ENCODE measurements around the gene MLPH. TPM values are rescaled to one million over a fixed set of nuclear protein-coding genes. Genes with fewer than 3 reads are reported as not detected.

MLPH gene
- total and polyA plus RNA-seq, 2 donors (not counting 1 experiment from before 2014, with no cell fraction given) = not detected

DNA sequence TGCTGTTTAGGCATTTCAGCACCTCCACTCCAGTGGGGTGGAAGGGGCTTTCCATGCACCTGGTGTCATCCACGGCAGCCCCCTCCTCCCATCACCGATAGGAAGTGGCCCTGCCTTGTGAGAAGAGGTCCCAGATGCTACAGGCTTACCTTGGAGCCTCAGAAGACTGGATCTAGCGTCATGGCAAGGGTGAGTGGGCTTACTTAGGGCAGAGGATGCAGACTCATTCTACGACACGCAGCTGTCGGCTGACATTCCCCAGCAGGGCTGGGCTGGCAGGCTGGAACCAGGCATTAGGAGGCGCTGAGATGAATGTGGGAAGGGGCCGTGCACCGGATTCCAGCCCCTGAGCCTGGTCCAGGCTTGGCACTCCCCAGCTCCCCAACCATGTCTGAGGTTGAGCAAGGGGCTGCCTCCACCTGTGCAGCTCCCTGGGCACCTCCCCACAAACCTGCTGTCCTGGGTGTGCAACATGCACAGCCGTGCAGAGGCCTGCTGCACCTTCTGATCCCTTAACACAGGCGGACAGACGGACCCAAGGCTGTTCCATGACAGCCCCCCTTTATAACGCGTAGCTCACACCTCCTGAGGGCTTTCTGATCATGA, 77.6 kb downstream of the MLPH start:
- POLR2A ChIA-PET = no interaction called here
- Histone ChIP-seq H3K4me3 (ENCODE audit: control extremely low read depth in 1 of 5, extremely low read depth in 1 of 5, insufficient read depth in 1 of 5, low read depth in 2 of 5, low read length in 4 of 5) (no peak overlapping the region), H2AFZ (ENCODE audit: insufficient read depth, low read depth, low read length, poor library complexity, severe bottlenecking) (no peak overlapping the region), H3K27ac (ENCODE audit: low read length in 2 of 2) (no peak overlapping the region), H3K4me1 (ENCODE audit: control insufficient read depth in 2 of 2, insufficient read depth in 2 of 2, low read length in 2 of 2) (no peaks in the 10 kb centered on the region), H3K27me3 (replicated peaks in 1 of 4; ENCODE audit: control extremely low read depth in 1 of 4, control insufficient read depth in 3 of 4, insufficient read depth in 4 of 4, low read length in 3 of 4) (peaks cover 0 to 10% (median 0%) of the 10 kb centered on the region in 4 experiments), H3K4me2 (replicated peaks; ENCODE audit: low read depth, low read length, poor library complexity, severe bottlenecking) (no peak overlapping the region), H3K79me2 (ENCODE audit: control insufficient read depth, insufficient read depth, low read length) (no peaks in the 10 kb centered on the region), H3K9ac (ENCODE audit: low read length) (no peak overlapping the region), H3K9me3 (ENCODE audit: control extremely low read depth in 1 of 3, control insufficient read depth in 2 of 3, insufficient read depth in 1 of 3, low read length in 2 of 3) (peaks cover 0 to 11% (median 3%) of the 10 kb centered on the region in 3 donors), H3K36me3 (replicated peaks in 1 of 2; ENCODE audit: control extremely low read depth in 1 of 2, control insufficient read depth in 1 of 2, extremely low read depth in 1 of 2, insufficient read depth in 2 of 2, low read length in 1 of 2) (no peaks in the 10 kb centered on the region), H4K20me1 (ENCODE audit: control insufficient read depth, insufficient read depth, low read length, poor library complexity, severe bottlenecking) (no peaks in the 10 kb centered on the region)
- no peak for ATAC-seq (ENCODE audit: low read depth)
- DNase-seq = no peak
- no peaks in the 10 kb centered on the region for H3K4me1 Mint-ChIP-seq
- peaks cover 19% of the 10 kb centered on the region for H3K27me3 Mint-ChIP-seq
- H3K27ac Mint-ChIP-seq = no peak overlapping the region
- H3K9me3 Mint-ChIP-seq (ENCODE audit: insufficient read depth) = peaks cover 4% of the 10 kb centered on the region
- 91% methylated on average over 12 of the region's 14 CpGs for WGBS (ENCODE audit: insufficient coverage)
- intact Hi-C loops (cut with micrococcal nuclease) = no loop called here
- H3K4me3 Mint-ChIP-seq = no peak overlapping the region
- CTCF ChIA-PET = no interaction called here
- no peak for TF ChIP-seq EZH2 (IDR thresholded peaks at IDR 0.05; ENCODE audit: borderline replicate concordance, insufficient read depth, low read depth, low read length, poor library complexity, severe bottlenecking)
- TF ChIP-seq, protein P1, sequence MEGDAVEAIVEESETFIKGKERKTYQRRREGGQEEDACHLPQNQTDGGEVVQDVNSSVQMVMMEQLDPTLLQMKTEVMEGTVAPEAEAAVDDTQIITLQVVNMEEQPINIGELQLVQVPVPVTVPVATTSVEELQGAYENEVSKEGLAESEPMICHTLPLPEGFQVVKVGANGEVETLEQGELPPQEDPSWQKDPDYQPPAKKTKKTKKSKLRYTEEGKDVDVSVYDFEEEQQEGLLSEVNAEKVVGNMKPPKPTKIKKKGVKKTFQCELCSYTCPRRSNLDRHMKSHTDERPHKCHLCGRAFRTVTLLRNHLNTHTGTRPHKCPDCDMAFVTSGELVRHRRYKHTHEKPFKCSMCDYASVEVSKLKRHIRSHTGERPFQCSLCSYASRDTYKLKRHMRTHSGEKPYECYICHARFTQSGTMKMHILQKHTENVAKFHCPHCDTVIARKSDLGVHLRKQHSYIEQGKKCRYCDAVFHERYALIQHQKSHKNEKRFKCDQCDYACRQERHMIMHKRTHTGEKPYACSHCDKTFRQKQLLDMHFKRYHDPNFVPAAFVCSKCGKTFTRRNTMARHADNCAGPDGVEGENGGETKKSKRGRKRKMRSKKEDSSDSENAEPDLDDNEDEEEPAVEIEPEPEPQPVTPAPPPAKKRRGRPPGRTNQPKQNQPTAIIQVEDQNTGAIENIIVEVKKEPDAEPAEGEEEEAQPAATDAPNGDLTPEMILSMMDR (IDR thresholded peaks at IDR 0.05) = no peak

DNA sequence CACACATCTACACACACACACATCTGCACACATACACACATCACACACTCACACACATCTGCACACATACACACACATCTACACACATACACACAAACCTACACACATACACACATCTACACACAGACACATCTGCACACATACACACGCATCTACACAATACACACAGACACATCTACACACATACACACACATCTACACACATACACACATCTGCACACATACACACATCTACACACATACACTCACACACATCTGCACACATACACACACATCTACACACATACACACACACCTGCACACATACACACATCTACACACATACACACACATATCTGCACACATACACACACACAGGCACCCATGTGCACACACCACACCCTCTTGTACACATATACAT, 78.9 kb downstream of the MLPH start:
- Mint-ChIP-seq H3K27ac (no peak overlapping the region), H3K27me3 (peaks cover 16% of the 10 kb centered on the region), H3K4me3 (no peak overlapping the region), H3K9me3 (ENCODE audit: insufficient read depth) (peaks cover 4% of the 10 kb centered on the region), H3K4me1 (no peaks in the 10 kb centered on the region)
- TF ChIP-seq, protein P1 (IDR thresholded peaks at IDR 0.05) = no peak
- no peak for TF ChIP-seq EZH2 (IDR thresholded peaks at IDR 0.05; ENCODE audit: borderline replicate concordance, insufficient read depth, low read depth, low read length, poor library complexity, severe bottlenecking)
- no peak overlapping the region for H3K9ac ChIP-seq (ENCODE audit: low read length)
- POLR2A ChIA-PET = no interaction called here
- H3K27ac ChIP-seq (ENCODE audit: low read length in 2 of 2) = no peak overlapping the region
- H3K4me2 ChIP-seq (replicated peaks; ENCODE audit: low read depth, low read length, poor library complexity, severe bottlenecking) = no peak overlapping the region
- intact Hi-C loops (cut with micrococcal nuclease) = no loop called here
- H3K4me3 ChIP-seq (ENCODE audit: control extremely low read depth in 1 of 5, extremely low read depth in 1 of 5, insufficient read depth in 1 of 5, low read depth in 2 of 5, low read length in 4 of 5) = no peak overlapping the region
- H3K4me1 ChIP-seq (ENCODE audit: control insufficient read depth in 2 of 2, insufficient read depth in 2 of 2, low read length in 2 of 2) = no peaks in the 10 kb centered on the region
- ATAC-seq (ENCODE audit: low read depth) (no peak), DNase-seq (no peak)
- no peaks in the 10 kb centered on the region for H3K36me3 ChIP-seq (replicated peaks in 1 of 2; ENCODE audit: control extremely low read depth in 1 of 2, control insufficient read depth in 1 of 2, extremely low read depth in 1 of 2, insufficient read depth in 2 of 2, low read length in 1 of 2)
- peaks cover 0 to 13% (median under 1%) of the 10 kb centered on the region in 4 experiments for H3K27me3 ChIP-seq (replicated peaks in 1 of 4; ENCODE audit: control extremely low read depth in 1 of 4, control insufficient read depth in 3 of 4, insufficient read depth in 4 of 4, low read length in 3 of 4)
- no peaks in the 10 kb centered on the region for H4K20me1 ChIP-seq (ENCODE audit: control insufficient read depth, insufficient read depth, low read length, poor library complexity, severe bottlenecking)
- peaks cover 0 to 11% (median 3%) of the 10 kb centered on the region in 3 donors for H3K9me3 ChIP-seq (ENCODE audit: control extremely low read depth in 1 of 3, control insufficient read depth in 2 of 3, insufficient read depth in 1 of 3, low read length in 2 of 3)
- CTCF ChIA-PET = interaction anchor here (0.8 kb wide), 1 partner anchor 10 kb away, joined by 3 read pairs; no protein-coding TSS in a partner anchor
- no peak overlapping the region for H2AFZ ChIP-seq (ENCODE audit: insufficient read depth, low read depth, low read length, poor library complexity, severe bottlenecking)
- no peaks in the 10 kb centered on the region for H3K79me2 ChIP-seq (ENCODE audit: control insufficient read depth, insufficient read depth, low read length)
- WGBS (ENCODE audit: insufficient coverage) = 100% methylated on average over 1 of the region's 1 CpG

Data from B cell (primary cell).